Ovary (tissue), 9 donors: ENCODE results near the gene DOK1. TPM values are rescaled to one million over a fixed set of nuclear protein-coding genes. Genes with fewer than 3 reads are reported as not detected.

Source experiments
- DNase-seq, 5 donors: peaks; one replicate each; pipeline ENCODE4 v3.0.0-alpha.2; 2019 to 2020
- H3K27ac ChIP-seq, 2 donors: fragments of 200-600 bp; one replicate each; pipeline versions ENCODE4 v1.5.1 to v1.8.0; 2019 to 2022
- H3K27me3 ChIP-seq: fragments of 200-600 bp; one replicate; pipeline ENCODE4 v1.8.0; 2022
- H3K36me3 ChIP-seq: fragments of 200-600 bp; sonication (generic); one replicate; pipeline ENCODE4 v1.5.1; 2019
- H3K4me1 ChIP-seq: one replicate; pipeline ENCODE4 v1.8.1; 2013; ENCODE audit warnings: mild to moderate bottlenecking, moderate library complexity; ENCODE audit not compliant: insufficient read depth
- H3K4me3 ChIP-seq: fragments of 200-600 bp; sonication (generic); one replicate; pipeline ENCODE4 v1.5.1; 2017
- H3K9me3 ChIP-seq, 2 donors: fragments of 200-600 bp in 1 of 2; sonication (generic) in 1 of 2; one replicate each; pipeline versions ENCODE4 v1.5.1 to v1.8.1; 2013 to 2019; ENCODE audit warnings: mild to moderate bottlenecking in 1 of 2, moderate library complexity in 1 of 2
- EP300 ChIP-seq: sonication (generic); formaldehyde crosslinking; IDR thresholded peaks from one replicate; pipeline ENCODE4 v1.6.1; 2017; ENCODE audit warnings: antibody characterized with exemption
- POLR2A ChIP-seq: fragments of 450-650 bp; IDR thresholded peaks from one replicate; pipeline ENCODE4 v1.6.1; 2017; ENCODE audit warnings: antibody characterized with exemption, mild to moderate bottlenecking, moderate library complexity
- WGBS, 3 donors: extraction: QIAGEN DNeasy Blood & Tissue Kit in 1 of 3; methylation state at CpG; one replicate each; pipeline versions ENCODE4 v1.1.5 to v1.1.7; 2013 to 2017; 5-methylcytosine and 5-hydroxymethylcytosine counted together
- intact Hi-C, 4 donors: fragments of 100-400 bp; cut with DNase I; formaldehyde crosslinking; loops; one replicate each; pipeline versions ENCODE4 v1.11.0 to v1.15.1; 2022 to 2023
- polyA plus RNA-seq, 2 donors: library from polyadenylated mRNA; stranded (reverse); fragments of 200-250 nt in 1 of 2; fragments of 350-450 nt in 1 of 2; fragmentation: Illumina TruSeq in 1 of 2; extraction: RNeasy Lipid Tissue Mini Kit (QIAGEN cat#74804) in 1 of 2; gene quantifications; one replicate each; pipeline ENCODE4 v1.2.3, GENCODE V29; 2013 to 2014
- total RNA-seq, 7 donors: library from RNA; depleted of rRNA in 2 of 7; stranded (reverse); fragments of >200 nt in 2 of 7; fragmentation: NEBNext Ultra II Directional in 3 of 7; extraction: Animal tissue kit (Norgen Biotek cat#: 25700) in 3 of 7; gene quantifications; one replicate each; pipeline versions ENCODE4 v1.1.0 to v1.2.4, GENCODE V29; 2016 to 2023
- TF ChIP-seq, protein P1 (sequence below), 3 donors: fragments of 450-650 bp in 2 of 3; fragments of 200-600 bp in 1 of 3; IDR thresholded peaks; one replicate each; pipeline versions ENCODE4 v1.5.1 to v1.8.0; 2016 to 2022; ENCODE audit warnings: antibody characterized with exemption in 3 of 3, mild to moderate bottlenecking in 1 of 3
- donor health status: DM: no; HTN: no; CAD: no; lungs with moderate emphysema.
- donor health status: DM: no; HTN: no; CAD: no.
- donor health status: Bipolar disorder and iron deficiency.
- donor health status: DM: yes; HTN: yes; CAD: no.
- donor health status: DM: no; HTN: no; CAD: no.
- donor health status: DM: yes; HTN: yes; CAD: no.

DOK1 gene
- total and polyA plus RNA-seq, 9 donors: 6.5 to 16.0 (median 12.9) TPM

DNA sequence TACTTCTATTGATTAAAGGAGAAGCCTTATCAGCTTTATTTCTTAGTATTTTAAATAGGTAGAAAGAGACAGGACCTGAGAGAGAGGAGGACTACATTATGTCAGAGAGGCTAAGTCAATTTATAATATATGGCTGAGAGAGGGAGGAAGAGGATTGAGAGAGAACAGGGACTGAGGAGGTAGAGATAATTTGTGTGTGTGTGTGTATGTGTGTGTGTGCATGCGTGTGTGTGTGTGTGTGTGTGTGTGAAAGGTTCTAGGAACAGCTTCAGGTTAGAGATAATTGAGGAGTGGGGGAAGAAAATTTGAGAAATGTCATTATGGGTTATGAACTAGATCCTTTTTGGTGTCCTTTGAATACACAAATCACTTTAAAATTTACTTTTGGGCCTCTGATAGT lies 15.2 kb downstream of the DOK1 start:
- intact Hi-C loops: no loop called here
- Histone ChIP-seq H3K36me3 (no peaks in the 10 kb centered on the region), H3K9me3 (no peaks in the 10 kb centered on the region), H3K4me1 (no peaks in the 10 kb centered on the region), H3K27ac (no peak overlapping the region), H3K4me3 (no peak overlapping the region), H3K27me3 (no peaks in the 10 kb centered on the region)
- TF ChIP-seq, protein P1, sequence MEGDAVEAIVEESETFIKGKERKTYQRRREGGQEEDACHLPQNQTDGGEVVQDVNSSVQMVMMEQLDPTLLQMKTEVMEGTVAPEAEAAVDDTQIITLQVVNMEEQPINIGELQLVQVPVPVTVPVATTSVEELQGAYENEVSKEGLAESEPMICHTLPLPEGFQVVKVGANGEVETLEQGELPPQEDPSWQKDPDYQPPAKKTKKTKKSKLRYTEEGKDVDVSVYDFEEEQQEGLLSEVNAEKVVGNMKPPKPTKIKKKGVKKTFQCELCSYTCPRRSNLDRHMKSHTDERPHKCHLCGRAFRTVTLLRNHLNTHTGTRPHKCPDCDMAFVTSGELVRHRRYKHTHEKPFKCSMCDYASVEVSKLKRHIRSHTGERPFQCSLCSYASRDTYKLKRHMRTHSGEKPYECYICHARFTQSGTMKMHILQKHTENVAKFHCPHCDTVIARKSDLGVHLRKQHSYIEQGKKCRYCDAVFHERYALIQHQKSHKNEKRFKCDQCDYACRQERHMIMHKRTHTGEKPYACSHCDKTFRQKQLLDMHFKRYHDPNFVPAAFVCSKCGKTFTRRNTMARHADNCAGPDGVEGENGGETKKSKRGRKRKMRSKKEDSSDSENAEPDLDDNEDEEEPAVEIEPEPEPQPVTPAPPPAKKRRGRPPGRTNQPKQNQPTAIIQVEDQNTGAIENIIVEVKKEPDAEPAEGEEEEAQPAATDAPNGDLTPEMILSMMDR (IDR thresholded peaks at IDR 0.05): no peak
- TF ChIP-seq POLR2A: no peak
- no peak for TF ChIP-seq EP300
- 35 to 88% (median 83%) methylated on average over 1 of the region's 1 CpG for WGBS, 3 donors
- DNase-seq: no peak

DNA sequence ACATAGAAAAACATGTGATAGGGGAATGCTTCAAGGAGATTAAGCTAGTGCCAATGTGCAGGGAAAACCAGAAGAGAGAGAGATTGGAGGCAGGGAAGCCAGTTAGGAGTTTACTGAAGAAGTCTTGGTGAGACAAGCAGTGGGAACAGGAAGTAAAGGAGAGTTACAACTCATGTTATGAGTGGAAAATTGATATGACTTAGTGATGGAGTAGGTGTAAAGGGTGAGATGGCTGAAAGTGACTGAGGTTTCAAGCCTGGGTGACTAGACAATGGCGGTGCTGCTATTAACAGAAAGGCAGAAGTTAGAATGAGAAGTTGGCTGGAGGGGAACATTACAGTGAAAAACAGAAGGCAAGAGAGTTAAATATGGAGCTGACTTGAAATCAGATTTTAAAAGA lies 16.5 kb downstream of the DOK1 start:
- 75 to 85% (median 83%) methylated on average over 1 of the region's 1 CpG for WGBS, 3 donors
- no peak for DNase-seq
- Histone ChIP-seq H3K36me3 (no peaks in the 10 kb centered on the region), H3K27me3 (no peaks in the 10 kb centered on the region), H3K4me3 (no peak overlapping the region), H3K27ac (no peak overlapping the region), H3K9me3 (no peaks in the 10 kb centered on the region), H3K4me1 (no peaks in the 10 kb centered on the region)
- intact Hi-C loops: no loop called here
- TF ChIP-seq POLR2A (no peak), EP300 (no peak)
- TF ChIP-seq, protein P1 (IDR thresholded peaks at IDR 0.05): no peak

DNA sequence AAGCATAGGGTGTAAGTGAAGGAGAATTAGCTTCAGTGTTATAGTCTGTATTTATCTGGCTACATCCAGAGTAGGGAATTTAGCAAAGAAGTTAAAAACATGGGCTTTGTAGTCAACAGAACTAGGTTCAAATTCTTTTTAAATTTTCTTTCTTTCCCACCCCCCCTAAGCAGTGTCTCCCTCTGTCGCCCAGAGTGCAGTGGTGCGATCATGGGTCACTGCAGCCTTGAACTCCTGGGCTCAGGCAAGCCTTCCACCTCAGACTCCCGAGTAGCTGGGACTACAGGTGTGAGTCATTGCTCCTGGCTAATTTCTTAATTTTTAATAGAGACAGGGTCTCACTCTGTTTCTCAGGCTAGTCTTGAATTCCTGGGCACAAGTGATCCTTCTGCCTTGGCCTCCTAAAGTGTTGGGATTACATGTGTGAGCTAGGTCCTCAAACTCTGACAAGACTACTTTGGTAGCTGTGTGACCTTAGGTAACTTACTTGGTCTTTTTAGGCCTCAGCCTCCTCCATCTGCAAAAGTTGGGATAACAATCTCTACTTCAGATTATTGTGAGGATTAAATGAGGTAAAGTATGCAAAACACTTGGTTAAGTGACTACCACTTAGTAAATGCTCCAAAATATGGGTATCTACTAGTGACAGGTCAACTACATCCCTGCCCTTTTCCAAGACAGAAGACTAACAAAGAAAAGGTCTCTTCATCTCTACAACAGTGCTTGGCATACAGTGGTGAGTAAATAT lies 17.8 kb downstream of the DOK1 start:
- no peaks in the 10 kb centered on the region for H3K36me3 ChIP-seq
- H3K4me1 ChIP-seq: no peaks in the 10 kb centered on the region
- intact Hi-C loops: no loop called here
- no peak overlapping the region for H3K27ac ChIP-seq
- TF ChIP-seq, protein P1 (IDR thresholded peaks at IDR 0.05): no peak
- H3K27me3 ChIP-seq: no peaks in the 10 kb centered on the region
- H3K4me3 ChIP-seq: no peak overlapping the region
- H3K9me3 ChIP-seq: no peaks in the 10 kb centered on the region
- WGBS, 3 donors: 29 to 61% (median 36%) methylated on average over 3 of the region's 3 CpGs
- DNase-seq: no peak

DNA sequence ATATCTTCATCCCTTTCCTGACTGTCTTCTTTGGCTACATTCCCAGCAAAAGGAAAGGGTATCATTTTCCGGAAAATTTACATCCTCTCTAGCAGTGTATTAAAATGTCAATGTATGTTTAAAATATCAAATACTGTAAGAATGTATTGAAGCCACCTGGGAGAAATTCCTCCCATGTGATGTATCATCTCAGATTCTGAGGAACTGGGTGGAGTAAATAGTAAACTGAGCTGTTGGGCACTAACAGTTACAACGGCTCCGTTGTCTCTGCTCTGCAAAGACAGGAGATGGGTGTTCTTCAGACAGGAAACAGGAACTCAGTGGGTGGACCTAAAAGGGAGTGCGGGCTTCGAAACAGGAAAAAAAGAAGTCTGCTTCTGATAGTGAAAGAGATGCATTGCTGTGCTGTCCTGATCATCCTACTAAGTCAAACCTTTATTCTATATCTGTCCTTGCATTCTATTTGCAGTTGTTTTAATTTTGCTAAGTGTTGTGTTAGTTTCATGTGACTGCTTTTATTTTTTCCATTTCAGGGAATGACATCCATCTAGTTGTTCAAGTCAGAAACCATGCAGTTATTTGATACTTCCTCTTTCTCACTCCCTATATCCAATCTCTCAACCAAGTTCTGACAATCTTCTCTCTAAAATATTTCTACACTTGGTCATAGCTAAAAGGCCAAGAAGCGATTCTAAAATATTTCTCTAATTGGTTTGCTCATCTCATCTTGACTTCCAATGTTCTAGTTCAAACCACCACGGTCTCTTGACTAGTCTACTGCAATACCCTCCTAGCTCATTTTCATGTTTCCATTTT lies 19.4 kb downstream of the DOK1 start:
- Histone ChIP-seq H3K9me3 (no peaks in the 10 kb centered on the region), H3K4me1 (no peaks in the 10 kb centered on the region), H3K27ac (no peak overlapping the region), H3K36me3 (no peaks in the 10 kb centered on the region), H3K4me3 (no peak overlapping the region), H3K27me3 (no peaks in the 10 kb centered on the region)
- WGBS, 3 donors: 44 to 49% (median 46%) methylated on average over 7 of the region's 7 CpGs
- TF ChIP-seq POLR2A (no peak), EP300 (no peak)
- TF ChIP-seq, protein P1 (IDR thresholded peaks at IDR 0.05): no peak
- intact Hi-C loops: no loop called here
- DNase-seq: no peak
